ENCODE data around the gene SPESP1. TPM values are rescaled to one million over a fixed set of nuclear protein-coding genes. Genes with fewer than 3 reads are reported as not detected.

The SPESP1 gene
- total RNA-seq, 1 donor from 2014 or later, result 1.3 TPM

GRCh38 chr15:68990992-68991500, 60.7 kb downstream of the SPESP1 start:
- peak; percentile 35 for DNase-seq (ENCODE audit: low spot score)

- no peak for DNase-seq (ENCODE audit: low spot score)
Measured at GRCh38 chr15:68991723-68992122, 61.4 kb downstream of the SPESP1 start.

GRCh38 chr15:68992696-68993095, 62.4 kb downstream of the SPESP1 start:
- no peak for DNase-seq (ENCODE audit: low spot score)

- DNase-seq (ENCODE audit: low spot score), result no peak
Measured at GRCh38 chr15:68993276-68993675, 63.0 kb downstream of the SPESP1 start.

GRCh38 chr15:68994149-68994548, 63.8 kb downstream of the SPESP1 start:
- DNase-seq (ENCODE audit: low spot score), result peak; percentile 28

- DNase-seq (ENCODE audit: low spot score), result no peak
Measured at GRCh38 chr15:68994981-68995761, 64.8 kb downstream of the SPESP1 start.

Other genes starting within 250 kb of the SPESP1 start
- 92.6 TPM for gene ANP32A, start 109.6 kb upstream of the SPESP1 start, total RNA-seq
- gene NOX5, start 84.2 kb downstream of the SPESP1 start, total RNA-seq, result 0.19 TPM
- gene GLCE, start 230.1 kb downstream of the SPESP1 start, total RNA-seq, result 14.3 TPM